ENCODE results near the gene AK3. TPM values are rescaled to one million over a fixed set of nuclear protein-coding genes. Genes with fewer than 3 reads are reported as not detected.

The AK3 gene
- total and polyA plus RNA-seq, 2 experiments from 2014 or later, result 62.8 to 80.4 TPM

GRCh38 chr9:4721736-4722135 is 19.3 kb downstream of the AK3 start:
- Histone ChIP-seq H3K9me3 (ENCODE audit: low read depth) (no peaks in the 10 kb centered on the region), H3K4me3 (no peak overlapping the region), H3K4me1 (ENCODE audit: insufficient read depth) (no peaks in the 10 kb centered on the region), H3K27me3 (replicated peaks; ENCODE audit: insufficient read depth) (no peaks in the 10 kb centered on the region), H3K9ac (no peak overlapping the region), H3F3A (ENCODE audit: insufficient read depth) (no peaks in the 10 kb centered on the region), H3K27ac (no peak overlapping the region), H3K9me2 (ENCODE audit: insufficient read depth) (no peaks in the 10 kb centered on the region), H3K4me2 (ENCODE audit: unreplicated experiment) (no peak overlapping the region), H3K36me3 (ENCODE audit: low read depth) (peaks cover 21% of the 10 kb centered on the region), H2AFZ (no peak overlapping the region), H4K20me1 (ENCODE audit: insufficient read depth) (no peaks in the 10 kb centered on the region), H3K79me2 (ENCODE audit: insufficient read depth) (peaks cover 42% of the 10 kb centered on the region)
- DNase-seq, result no peak
- in situ Hi-C loops (cut with MboI), result no loop called here
- TF ChIP-seq EZH2 (IDR thresholded peaks at IDR 0.05; ENCODE audit: insufficient read depth, poor library complexity, severe bottlenecking), result no peak
- TF ChIP-seq EZH2phosphoT487 (IDR thresholded peaks at IDR 0.05; ENCODE audit: insufficient read depth, low read depth), result no peak
- WGBS, 2 experiments (ENCODE audit: low coverage in 1 of 2, low lambda C conversion rate in 2 of 2, missing lambda C conversion rate in 2 of 2), result 95 to 96% methylated on average over 4 of the region's 4 CpGs

- in situ Hi-C loops (cut with MboI), result no loop called here
- peaks cover 21% of the 10 kb centered on the region for H3K36me3 ChIP-seq (ENCODE audit: low read depth)
- TF ChIP-seq EZH2phosphoT487 (IDR thresholded peaks at IDR 0.05; ENCODE audit: insufficient read depth, low read depth), result no peak
- no peak for TF ChIP-seq EZH2 (IDR thresholded peaks at IDR 0.05; ENCODE audit: insufficient read depth, poor library complexity, severe bottlenecking)
- no peaks in the 10 kb centered on the region for H3K27me3 ChIP-seq (replicated peaks; ENCODE audit: insufficient read depth)
- no peak overlapping the region for H2AFZ ChIP-seq
- 0 out of 2 replicates have a peak, but pooled peaks cover 6% of the 10 kb centered on the region for H3K4me1 ChIP-seq (ENCODE audit: insufficient read depth)
- no peaks in the 10 kb centered on the region for H3K9me2 ChIP-seq (ENCODE audit: insufficient read depth)
- H3K4me3 ChIP-seq, result no peak overlapping the region
- no peaks in the 10 kb centered on the region for H3K9me3 ChIP-seq (ENCODE audit: low read depth)
- no peak for DNase-seq
- H3K79me2 ChIP-seq (ENCODE audit: insufficient read depth), result peaks cover 14% of the 10 kb centered on the region; the same call in 1 of the 2 replicates
- peaks cover 8% of the 10 kb centered on the region for H3F3A ChIP-seq (ENCODE audit: insufficient read depth)
- no peak overlapping the region for H3K4me2 ChIP-seq (ENCODE audit: unreplicated experiment)
- 99 to 100% methylated on average over 6 of the region's 6 CpGs for WGBS, 2 experiments (ENCODE audit: low coverage in 1 of 2, low lambda C conversion rate in 2 of 2, missing lambda C conversion rate in 2 of 2)
- H3K27ac ChIP-seq, result no peak overlapping the region
- no peaks in the 10 kb centered on the region for H4K20me1 ChIP-seq (ENCODE audit: insufficient read depth)
- H3K9ac ChIP-seq, result no peak overlapping the region
These were observed 22.1 kb downstream of the AK3 start for GRCh38 chr9:4718911-4719310.

GRCh38 chr9:4717815-4718214 is 23.2 kb downstream of the AK3 start:
- Histone ChIP-seq H3K27me3 (replicated peaks; ENCODE audit: insufficient read depth) (no peaks in the 10 kb centered on the region), H3K9me2 (ENCODE audit: insufficient read depth) (no peaks in the 10 kb centered on the region), H3K4me3 (no peak overlapping the region), H3K9me3 (ENCODE audit: low read depth) (no peaks in the 10 kb centered on the region), H3K4me1 (ENCODE audit: insufficient read depth) (0 out of 2 replicates have a peak, but pooled peaks cover 6% of the 10 kb centered on the region), H3K79me2 (ENCODE audit: insufficient read depth) (peaks cover 7% of the 10 kb centered on the region; the same call in 1 of the 2 replicates), H4K20me1 (ENCODE audit: insufficient read depth) (no peaks in the 10 kb centered on the region), H3K4me2 (ENCODE audit: unreplicated experiment) (no peak overlapping the region), H2AFZ (no peak overlapping the region), H3K36me3 (ENCODE audit: low read depth) (peaks cover 25% of the 10 kb centered on the region), H3F3A (ENCODE audit: insufficient read depth) (peaks cover 8% of the 10 kb centered on the region), H3K9ac (no peak overlapping the region), H3K27ac (no peak overlapping the region)
- in situ Hi-C loops (cut with MboI), result no loop called here
- 86 to 90% methylated on average over 4 of the region's 4 CpGs for WGBS, 2 experiments (ENCODE audit: low coverage in 1 of 2, low lambda C conversion rate in 2 of 2, missing lambda C conversion rate in 2 of 2)
- TF ChIP-seq EZH2 (IDR thresholded peaks at IDR 0.05; ENCODE audit: insufficient read depth, poor library complexity, severe bottlenecking), result no peak
- no peak for TF ChIP-seq EZH2phosphoT487 (IDR thresholded peaks at IDR 0.05; ENCODE audit: insufficient read depth, low read depth)
- no peak for DNase-seq

DNA sequence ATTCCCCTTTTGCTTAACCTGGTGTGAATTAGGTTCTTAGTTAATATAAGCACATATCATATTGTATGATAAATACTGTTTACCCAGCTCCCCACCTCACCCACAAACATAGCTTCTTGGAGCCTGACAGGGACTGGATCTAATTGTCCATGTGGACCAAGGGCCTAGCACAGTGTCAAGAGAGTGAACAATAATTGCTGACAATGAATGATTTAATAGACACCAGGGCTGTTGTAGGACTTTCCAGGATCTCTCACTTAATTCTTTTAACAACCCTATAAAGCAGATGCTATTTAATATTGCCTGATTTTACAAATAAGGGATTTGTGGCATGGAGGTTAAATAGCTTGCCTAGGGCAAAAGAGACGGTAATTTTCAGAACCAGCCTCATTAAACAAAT is 24.8 kb downstream of the AK3 start:
- Histone ChIP-seq H3K4me1 (ENCODE audit: insufficient read depth) (0 out of 2 replicates have a peak, but pooled peaks cover 6% of the 10 kb centered on the region), H4K20me1 (ENCODE audit: insufficient read depth) (no peaks in the 10 kb centered on the region), H3K4me2 (ENCODE audit: unreplicated experiment) (no peak overlapping the region), H3K79me2 (ENCODE audit: insufficient read depth) (no peaks in the 10 kb centered on the region; the same call in 1 of the 2 replicates), H3F3A (ENCODE audit: insufficient read depth) (peaks cover 8% of the 10 kb centered on the region), H3K27ac (no peak overlapping the region), H3K9me2 (ENCODE audit: insufficient read depth) (no peaks in the 10 kb centered on the region), H3K9ac (no peak overlapping the region), H3K27me3 (replicated peaks; ENCODE audit: insufficient read depth) (no peaks in the 10 kb centered on the region), H3K36me3 (ENCODE audit: low read depth) (peaks cover 33% of the 10 kb centered on the region), H3K4me3 (no peak overlapping the region), H2AFZ (no peak overlapping the region), H3K9me3 (ENCODE audit: low read depth) (no peaks in the 10 kb centered on the region)
- TF ChIP-seq EZH2 (IDR thresholded peaks at IDR 0.05; ENCODE audit: insufficient read depth, poor library complexity, severe bottlenecking) (no peak), EZH2phosphoT487 (IDR thresholded peaks at IDR 0.05; ENCODE audit: insufficient read depth, low read depth) (no peak)
- WGBS, 2 experiments (ENCODE audit: low coverage in 1 of 2, low lambda C conversion rate in 2 of 2, missing lambda C conversion rate in 2 of 2), result 100% methylated on average over 1 of the region's 1 CpG
- no peak for DNase-seq
- in situ Hi-C loops (cut with MboI), result no loop called here
